Testis (tissue), 3 donors: ENCODE measurements around the gene PTP4A1. TPM values are rescaled to one million over a fixed set of nuclear protein-coding genes. Genes with fewer than 3 reads are reported as not detected.

Source experiments
- DNase-seq: peaks from one replicate; pipeline ENCODE4 v3.0.0-alpha.2; 2019
- H3K27ac ChIP-seq, 2 donors: fragments of 200-600 bp; sonication (generic); one replicate each; pipeline ENCODE4 v1.5.1; 2019
- H3K27me3 ChIP-seq: fragments of 200-600 bp; sonication (generic); one replicate; pipeline ENCODE4 v1.5.1; 2019
- H3K36me3 ChIP-seq: fragments of 200-600 bp; sonication (generic); one replicate; pipeline ENCODE4 v1.5.1; 2017; ENCODE audit warnings: low read depth; ENCODE audit errors: missing control alignments
- H3K4me1 ChIP-seq: fragments of 200-600 bp; sonication (generic); one replicate; pipeline ENCODE4 v1.5.1; 2019
- H3K4me3 ChIP-seq, 2 donors: fragments of 200-600 bp; sonication (generic); one replicate each; pipeline ENCODE4 v1.5.1; 2017 to 2019
- H3K9me3 ChIP-seq: fragments of 200-600 bp; sonication (generic); one replicate; pipeline ENCODE4 v1.5.1; 2017
- POLR2A ChIP-seq: fragments of 450-650 bp; IDR thresholded peaks from one replicate; pipeline ENCODE4 v1.6.1; 2017; ENCODE audit warnings: antibody characterized with exemption, mild to moderate bottlenecking, moderate library complexity
- WGBS, 2 donors: methylation state at CpG; one replicate each; pipeline ENCODE4 v1.1.5; 2018; 5-methylcytosine and 5-hydroxymethylcytosine counted together
- intact Hi-C: fragments of 100-400 bp; cut with DNase I; formaldehyde crosslinking; loops from one replicate; pipeline ENCODE4 v1.15.1; 2023; ENCODE audit warnings: low total_unique reads
- polyA plus RNA-seq: library from polyadenylated mRNA; stranded (reverse); fragments of 350-450 nt; fragmentation: Illumina TruSeq; extraction: RNeasy Lipid Tissue Mini Kit (QIAGEN cat#74804); gene quantifications from one replicate; pipeline ENCODE4 v1.2.3, GENCODE V29; 2014; ENCODE audit warnings: low read depth, low replicate concordance; ENCODE audit not compliant: insufficient read depth
- total RNA-seq, 2 donors: library from RNA; depleted of rRNA; stranded (reverse); fragments of >200 nt; gene quantifications; one replicate each; pipeline ENCODE4 v1.2.3, GENCODE V29; 2016
- TF ChIP-seq, protein P1 (sequence below), 3 experiments: fragments of 450-650 bp in 2 of 3; fragments of 200-600 bp in 1 of 3; sonication (generic) in 1 of 3; IDR thresholded peaks; one replicate each; pipeline ENCODE4 v1.5.1; 2016 to 2019; ENCODE audit warnings: antibody characterized with exemption in 3 of 3, mild to moderate bottlenecking in 2 of 3, moderate library complexity in 1 of 3

PTP4A1 gene
- total and polyA plus RNA-seq, 3 donors from 2014 or later: 39.6 to 83.5 (median 74.9) TPM

DNA sequence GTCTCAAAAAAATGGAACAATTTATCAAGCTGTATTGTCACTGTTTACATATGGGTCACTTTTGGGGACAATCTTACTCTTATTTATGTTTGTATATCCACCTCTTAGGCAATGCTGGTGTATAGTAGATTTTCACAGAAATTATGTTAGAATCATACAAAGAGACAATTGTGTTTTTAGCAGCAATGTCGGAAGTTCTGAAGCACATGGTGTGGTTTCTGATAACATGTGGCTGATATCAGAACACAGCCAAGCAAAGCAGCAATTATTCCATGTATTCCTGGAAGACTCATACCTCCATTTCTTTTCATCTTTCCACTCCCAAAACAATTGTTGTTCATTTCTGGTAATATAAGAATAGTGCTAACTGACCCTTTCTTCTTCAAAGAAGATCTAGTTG, 17.5 kb upstream of the PTP4A1 start:
- 48 to 77% methylated on average over 1 of the region's 1 CpG for WGBS, 2 donors
- Histone ChIP-seq H3K4me1 (no peaks in the 10 kb centered on the region), H3K36me3 (no peaks in the 10 kb centered on the region), H3K9me3 (no peaks in the 10 kb centered on the region), H3K27ac (no peak overlapping the region), H3K27me3 (no peaks in the 10 kb centered on the region), H3K4me3 (no peak overlapping the region)
- no peak for DNase-seq
- intact Hi-C loops: no loop called here
- TF ChIP-seq, protein P1, sequence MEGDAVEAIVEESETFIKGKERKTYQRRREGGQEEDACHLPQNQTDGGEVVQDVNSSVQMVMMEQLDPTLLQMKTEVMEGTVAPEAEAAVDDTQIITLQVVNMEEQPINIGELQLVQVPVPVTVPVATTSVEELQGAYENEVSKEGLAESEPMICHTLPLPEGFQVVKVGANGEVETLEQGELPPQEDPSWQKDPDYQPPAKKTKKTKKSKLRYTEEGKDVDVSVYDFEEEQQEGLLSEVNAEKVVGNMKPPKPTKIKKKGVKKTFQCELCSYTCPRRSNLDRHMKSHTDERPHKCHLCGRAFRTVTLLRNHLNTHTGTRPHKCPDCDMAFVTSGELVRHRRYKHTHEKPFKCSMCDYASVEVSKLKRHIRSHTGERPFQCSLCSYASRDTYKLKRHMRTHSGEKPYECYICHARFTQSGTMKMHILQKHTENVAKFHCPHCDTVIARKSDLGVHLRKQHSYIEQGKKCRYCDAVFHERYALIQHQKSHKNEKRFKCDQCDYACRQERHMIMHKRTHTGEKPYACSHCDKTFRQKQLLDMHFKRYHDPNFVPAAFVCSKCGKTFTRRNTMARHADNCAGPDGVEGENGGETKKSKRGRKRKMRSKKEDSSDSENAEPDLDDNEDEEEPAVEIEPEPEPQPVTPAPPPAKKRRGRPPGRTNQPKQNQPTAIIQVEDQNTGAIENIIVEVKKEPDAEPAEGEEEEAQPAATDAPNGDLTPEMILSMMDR (IDR thresholded peaks at IDR 0.05): no peak
- no peak for TF ChIP-seq POLR2A

DNA sequence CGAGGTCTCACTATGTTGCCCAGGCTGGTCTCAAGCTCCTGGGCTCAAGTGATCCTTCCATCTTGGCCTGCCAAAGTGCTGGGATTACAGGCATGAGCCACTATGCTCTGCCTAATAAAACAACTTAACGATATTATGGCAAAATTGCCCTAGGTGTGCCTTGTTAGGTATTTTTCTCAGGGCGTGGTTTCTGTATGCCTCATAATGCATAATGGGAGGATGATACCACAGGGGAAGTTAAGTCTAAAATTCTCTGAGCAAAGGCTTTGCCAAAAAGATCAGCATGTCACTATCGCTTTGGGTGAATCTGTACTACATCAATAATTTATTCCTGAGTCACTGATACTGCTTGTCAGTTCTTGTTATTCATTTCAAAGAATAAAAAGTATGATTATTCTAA, 15.9 kb upstream of the PTP4A1 start:
- H3K4me3 ChIP-seq: no peak overlapping the region
- H3K27ac ChIP-seq: no peak overlapping the region
- TF ChIP-seq, protein P1 (IDR thresholded peaks at IDR 0.05): no peak
- TF ChIP-seq POLR2A: no peak
- intact Hi-C loops: no loop called here
- H3K36me3 ChIP-seq: no peaks in the 10 kb centered on the region
- no peaks in the 10 kb centered on the region for H3K27me3 ChIP-seq
- no peaks in the 10 kb centered on the region for H3K9me3 ChIP-seq
- no peak for DNase-seq
- no peaks in the 10 kb centered on the region for H3K4me1 ChIP-seq
- WGBS, 2 donors: 86% methylated on average over 4 of the region's 4 CpGs

DNA sequence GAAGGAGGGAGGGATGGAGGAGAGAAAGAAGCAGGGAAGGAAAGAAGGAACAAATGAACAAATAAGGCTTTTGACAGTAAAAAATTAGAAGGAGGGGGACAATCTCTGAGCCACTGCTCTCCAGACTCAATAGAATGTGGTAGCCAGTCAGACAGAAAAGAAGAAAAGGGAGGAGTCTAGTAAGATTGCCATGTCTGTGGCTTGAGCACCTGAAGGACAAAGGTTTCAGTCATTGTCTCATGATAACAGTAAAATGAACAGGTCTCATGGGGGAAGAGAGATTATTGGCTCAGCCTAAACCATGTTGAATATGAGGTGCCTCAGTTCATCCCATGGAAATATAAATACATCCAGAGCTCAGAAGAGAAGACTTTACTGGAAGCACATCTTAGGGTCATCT, 14.0 kb upstream of the PTP4A1 start:
- no peak for TF ChIP-seq POLR2A
- TF ChIP-seq, protein P1 (IDR thresholded peaks at IDR 0.05): no peak
- Histone ChIP-seq H3K9me3 (no peaks in the 10 kb centered on the region), H3K27me3 (no peaks in the 10 kb centered on the region), H3K27ac (no peak overlapping the region), H3K4me1 (no peaks in the 10 kb centered on the region), H3K4me3 (no peak overlapping the region), H3K36me3 (no peaks in the 10 kb centered on the region)
- intact Hi-C loops: no loop called here
- DNase-seq: no peak

DNA sequence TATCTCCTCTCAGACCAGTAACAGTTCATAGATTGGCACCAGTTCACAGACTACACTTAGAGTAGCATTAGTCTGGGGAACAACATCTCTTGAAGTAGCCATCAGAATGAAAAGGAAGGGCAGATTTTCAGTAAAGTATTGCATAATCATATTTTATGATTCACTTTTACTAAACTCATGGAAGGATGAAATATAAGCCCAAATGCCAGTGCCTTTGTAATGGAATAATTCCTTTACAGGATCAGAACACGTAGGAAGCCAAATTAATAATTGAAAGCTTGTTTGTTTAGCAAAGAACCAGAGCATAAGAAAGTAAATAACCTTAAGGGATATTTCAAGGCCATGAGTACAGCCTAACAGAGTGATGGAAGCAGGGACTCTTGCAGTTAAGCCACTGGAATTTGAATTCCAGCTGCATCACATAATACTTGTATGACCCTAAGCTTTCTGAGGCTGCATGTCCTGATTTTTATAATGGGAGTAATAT, 11.4 kb upstream of the PTP4A1 start:
- intact Hi-C loops: no loop called here
- Histone ChIP-seq H3K4me1 (no peaks in the 10 kb centered on the region), H3K36me3 (no peaks in the 10 kb centered on the region), H3K4me3 (no peak overlapping the region), H3K27ac (no peak overlapping the region), H3K27me3 (no peaks in the 10 kb centered on the region), H3K9me3 (no peaks in the 10 kb centered on the region)
- TF ChIP-seq, protein P1 (IDR thresholded peaks at IDR 0.05): no peak
- TF ChIP-seq POLR2A: no peak
- 65 to 74% methylated on average over 1 of the region's 1 CpG for WGBS, 2 donors
- DNase-seq: no peak

DNA sequence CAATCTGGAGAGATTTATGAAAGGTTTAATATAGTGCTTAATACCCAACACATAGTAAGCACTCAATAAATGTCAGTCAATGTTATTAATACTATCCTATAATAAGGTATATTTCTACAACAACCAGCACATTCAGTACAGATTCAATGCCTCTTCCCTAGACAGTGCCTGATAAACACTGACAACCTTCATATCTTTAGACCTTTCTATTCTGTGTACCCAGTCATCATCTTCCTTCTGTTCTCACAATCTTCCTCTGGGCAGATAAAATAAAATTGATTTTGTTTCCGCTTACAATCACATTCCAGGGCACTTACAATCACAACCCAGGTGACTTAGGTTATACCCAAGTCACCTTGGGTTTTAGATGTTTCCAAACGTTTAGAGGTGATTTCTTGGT, 11.0 kb upstream of the PTP4A1 start:
- intact Hi-C loops: no loop called here
- H3K4me1 ChIP-seq: no peaks in the 10 kb centered on the region
- no peak overlapping the region for H3K27ac ChIP-seq
- no peaks in the 10 kb centered on the region for H3K27me3 ChIP-seq
- TF ChIP-seq, protein P1 (IDR thresholded peaks at IDR 0.05): no peak
- no peak for TF ChIP-seq POLR2A
- no peak for DNase-seq
- no peaks in the 10 kb centered on the region for H3K36me3 ChIP-seq
- H3K4me3 ChIP-seq: no peak overlapping the region
- H3K9me3 ChIP-seq: no peaks in the 10 kb centered on the region
- WGBS, 2 donors: 59 to 67% methylated on average over 2 of the region's 2 CpGs
